Measurements from ENCODE around the gene SCGB2B2. TPM values are rescaled to one million over a fixed set of nuclear protein-coding genes. Genes with fewer than 3 reads are reported as not detected.

SCGB2B2 gene
- total RNA-seq, 1 experiment from 2014 or later, result 1.00 TPM

DNA sequence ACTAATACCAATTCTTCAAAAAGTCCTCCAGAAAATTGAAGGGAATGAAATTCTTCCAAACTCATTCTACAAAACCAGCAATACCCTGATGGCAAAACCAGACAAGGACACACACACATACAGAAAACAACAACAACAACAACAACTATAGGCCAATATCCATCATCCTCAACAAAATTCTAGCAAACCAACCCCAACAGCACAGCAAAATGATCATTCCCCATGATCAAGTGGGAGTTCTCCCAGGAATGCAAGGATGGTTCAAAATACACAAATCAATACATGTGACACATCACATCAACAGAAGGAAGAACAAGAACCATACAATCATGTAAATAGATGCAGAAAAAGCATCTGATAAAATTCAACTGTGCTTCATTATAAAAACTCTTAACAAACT, 38.4 kb upstream of the SCGB2B2 start:
- Histone ChIP-seq H3K9me3 (peaks cover 43% of the 10 kb centered on the region), H3K36me3 (ENCODE audit: control insufficient read depth, insufficient read depth, low read length) (no peaks in the 10 kb centered on the region), H3K27me3 (replicated peaks; ENCODE audit: control insufficient read depth, insufficient read depth, low read length) (no peaks in the 10 kb centered on the region), H3K4me1 (no peaks in the 10 kb centered on the region), H3K4me3 (ENCODE audit: low read depth, low read length) (no peak overlapping the region)
- no peak overlapping the region for H3K4me3 Mint-ChIP-seq (ENCODE audit: unreplicated experiment)
- peaks cover 51% of the 10 kb centered on the region for H3K9me3 Mint-ChIP-seq (ENCODE audit: unreplicated experiment)
- intact Hi-C loops (cut with micrococcal nuclease; ENCODE audit: unreplicated experiment), result no loop called here
- H3K4me1 Mint-ChIP-seq (ENCODE audit: low read depth, unreplicated experiment), result no peaks in the 10 kb centered on the region
- peaks cover 6% of the 10 kb centered on the region for H3K36me3 Mint-ChIP-seq (ENCODE audit: insufficient read depth, unreplicated experiment)
- BruUV-seq (replicated peaks), result no TSS peak
- POLR2A ChIA-PET, result no interaction called here
- TF ChIP-seq, protein P1, sequence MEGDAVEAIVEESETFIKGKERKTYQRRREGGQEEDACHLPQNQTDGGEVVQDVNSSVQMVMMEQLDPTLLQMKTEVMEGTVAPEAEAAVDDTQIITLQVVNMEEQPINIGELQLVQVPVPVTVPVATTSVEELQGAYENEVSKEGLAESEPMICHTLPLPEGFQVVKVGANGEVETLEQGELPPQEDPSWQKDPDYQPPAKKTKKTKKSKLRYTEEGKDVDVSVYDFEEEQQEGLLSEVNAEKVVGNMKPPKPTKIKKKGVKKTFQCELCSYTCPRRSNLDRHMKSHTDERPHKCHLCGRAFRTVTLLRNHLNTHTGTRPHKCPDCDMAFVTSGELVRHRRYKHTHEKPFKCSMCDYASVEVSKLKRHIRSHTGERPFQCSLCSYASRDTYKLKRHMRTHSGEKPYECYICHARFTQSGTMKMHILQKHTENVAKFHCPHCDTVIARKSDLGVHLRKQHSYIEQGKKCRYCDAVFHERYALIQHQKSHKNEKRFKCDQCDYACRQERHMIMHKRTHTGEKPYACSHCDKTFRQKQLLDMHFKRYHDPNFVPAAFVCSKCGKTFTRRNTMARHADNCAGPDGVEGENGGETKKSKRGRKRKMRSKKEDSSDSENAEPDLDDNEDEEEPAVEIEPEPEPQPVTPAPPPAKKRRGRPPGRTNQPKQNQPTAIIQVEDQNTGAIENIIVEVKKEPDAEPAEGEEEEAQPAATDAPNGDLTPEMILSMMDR (IDR thresholded peaks at IDR 0.05; ENCODE audit: insufficient read depth in 1 of 2, low read depth in 1 of 2, low read length in 1 of 2, severe bottlenecking in 1 of 2, unreplicated experiment in 1 of 2), result no peak
- CTCF ChIA-PET, result no interaction called here
- H3K27ac Mint-ChIP-seq (ENCODE audit: unreplicated experiment), result no peak overlapping the region
- H3K27me3 Mint-ChIP-seq (ENCODE audit: insufficient read depth, unreplicated experiment), result peaks cover 2% of the 10 kb centered on the region
- no peak for DNase-seq

DNA sequence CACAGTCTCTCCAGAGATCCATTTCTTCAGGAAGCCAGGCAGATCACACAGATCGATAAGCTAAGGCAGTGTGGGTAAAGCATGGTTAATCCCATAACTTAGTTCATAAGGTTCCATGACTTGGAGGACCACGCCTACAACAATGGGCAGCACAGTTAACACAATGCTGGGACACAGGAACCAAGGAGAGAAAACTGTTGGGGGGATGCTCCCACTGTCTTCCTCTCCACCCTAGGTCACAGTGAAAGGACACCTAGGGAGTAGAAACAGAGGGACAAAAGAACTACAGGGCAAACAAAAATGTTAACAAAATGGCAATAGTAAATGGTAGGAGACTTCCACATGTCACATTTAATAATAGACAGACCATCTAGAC, 36.3 kb upstream of the SCGB2B2 start:
- Histone ChIP-seq H3K4me1 (no peaks in the 10 kb centered on the region), H3K9me3 (peaks cover 43% of the 10 kb centered on the region), H3K4me3 (ENCODE audit: low read depth, low read length) (no peak overlapping the region), H3K27me3 (replicated peaks; ENCODE audit: control insufficient read depth, insufficient read depth, low read length) (no peaks in the 10 kb centered on the region), H3K36me3 (ENCODE audit: control insufficient read depth, insufficient read depth, low read length) (no peaks in the 10 kb centered on the region)
- ChIA-PET CTCF (interaction anchor here (1.0 kb wide), 1 partner anchor 20 kb away, joined by 3 read pairs; the partner anchor contains the start of gene ZNF181), POLR2A (interaction anchor here (0.5 kb wide), 1 partner anchor 17 kb away, joined by 5 read pairs; no protein-coding TSS in a partner anchor)
- intact Hi-C loops (cut with micrococcal nuclease; ENCODE audit: unreplicated experiment), result loop anchor here (5.0 kb wide), 1 partner anchor 936 kb away; no protein-coding TSS in a partner anchor
- H3K36me3 Mint-ChIP-seq (ENCODE audit: insufficient read depth, unreplicated experiment), result peaks cover 6% of the 10 kb centered on the region
- TF ChIP-seq, protein P1 (IDR thresholded peaks at IDR 0.05; ENCODE audit: insufficient read depth in 1 of 2, low read depth in 1 of 2, low read length in 1 of 2, severe bottlenecking in 1 of 2, unreplicated experiment in 1 of 2), result no peak
- H3K27ac Mint-ChIP-seq (ENCODE audit: unreplicated experiment), result no peak overlapping the region
- H3K4me3 Mint-ChIP-seq (ENCODE audit: unreplicated experiment), result no peak overlapping the region
- BruUV-seq (replicated peaks), result no TSS peak
- H3K4me1 Mint-ChIP-seq (ENCODE audit: low read depth, unreplicated experiment), result no peaks in the 10 kb centered on the region
- peaks cover 52% of the 10 kb centered on the region for H3K9me3 Mint-ChIP-seq (ENCODE audit: unreplicated experiment)
- DNase-seq, result peak in 1 of 2 experiments; percentile 33
- H3K27me3 Mint-ChIP-seq (ENCODE audit: insufficient read depth, unreplicated experiment), result peaks cover 2% of the 10 kb centered on the region

DNA sequence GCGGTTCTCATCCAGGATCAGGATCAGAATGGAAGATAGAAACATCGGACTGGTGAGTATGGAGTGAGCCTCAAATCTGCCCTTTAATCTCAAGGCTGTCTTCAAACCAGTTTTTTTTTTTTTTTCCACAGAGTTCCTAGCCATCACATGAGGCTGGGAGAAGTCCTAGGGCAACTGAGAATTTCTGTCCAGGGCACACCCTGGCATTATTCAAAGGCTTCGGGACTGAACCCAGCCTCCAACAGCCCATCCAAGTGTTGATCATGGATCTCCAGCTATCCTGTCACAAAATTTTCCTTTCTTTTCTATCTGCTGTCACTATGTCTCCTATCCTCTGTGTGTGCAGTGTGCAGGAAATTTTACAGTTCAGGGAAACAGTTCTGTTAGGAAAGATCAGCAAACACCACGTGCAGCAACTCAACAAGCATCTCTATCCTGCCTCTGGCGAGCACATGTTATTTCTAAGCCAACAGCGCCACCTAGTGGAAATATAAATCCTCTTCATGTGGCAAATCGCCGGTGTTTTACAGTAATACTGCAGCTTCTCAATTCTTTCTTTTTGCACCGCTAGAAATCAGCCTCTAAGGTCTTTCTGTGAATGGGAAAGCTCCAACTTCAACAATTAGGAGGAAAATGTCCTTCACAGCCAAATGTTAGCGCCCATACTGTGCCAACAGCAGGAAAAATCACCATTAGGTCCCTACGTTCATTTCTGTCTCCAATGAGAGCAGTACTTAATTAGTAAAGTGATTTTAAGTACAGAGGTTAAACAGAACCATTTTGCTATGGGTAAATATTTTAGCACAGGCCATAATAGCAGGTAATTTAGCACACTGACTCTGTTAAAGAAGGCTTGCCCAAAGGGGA, 35.7 kb upstream of the SCGB2B2 start:
- DNase-seq, result peak; percentile 59 to 77
- no peak overlapping the region for H3K4me3 ChIP-seq (ENCODE audit: low read depth, low read length)
- Mint-ChIP-seq H3K36me3 (ENCODE audit: insufficient read depth, unreplicated experiment) (peaks cover 6% of the 10 kb centered on the region), H3K9me3 (ENCODE audit: unreplicated experiment) (peaks cover 52% of the 10 kb centered on the region), H3K27me3 (ENCODE audit: insufficient read depth, unreplicated experiment) (peaks cover 2% of the 10 kb centered on the region), H3K27ac (ENCODE audit: unreplicated experiment) (no peak overlapping the region), H3K4me1 (ENCODE audit: low read depth, unreplicated experiment) (no peaks in the 10 kb centered on the region), H3K4me3 (ENCODE audit: unreplicated experiment) (no peak overlapping the region)
- intact Hi-C loops (cut with micrococcal nuclease; ENCODE audit: unreplicated experiment), result loop anchor here (1.0 to 5.0 kb wide), 4 partner anchors 73 to 935 kb away; no protein-coding TSS in a partner anchor
- H3K9me3 ChIP-seq, result peaks cover 37% of the 10 kb centered on the region
- ChIA-PET POLR2A (no interaction called here), CTCF (interaction anchor here (1.0 kb wide), 2 partner anchors 21 to 35 kb away, joined by 3 read pairs; partner anchors contain the start of genes ZNF181 and ZNF302)
- BruUV-seq (replicated peaks), result no TSS peak
- H3K36me3 ChIP-seq (ENCODE audit: control insufficient read depth, insufficient read depth, low read length), result no peaks in the 10 kb centered on the region
- no peaks in the 10 kb centered on the region for H3K4me1 ChIP-seq
- H3K27me3 ChIP-seq (replicated peaks; ENCODE audit: control insufficient read depth, insufficient read depth, low read length), result no peaks in the 10 kb centered on the region
- TF ChIP-seq, protein P1 (IDR thresholded peaks at IDR 0.05; ENCODE audit: insufficient read depth in 1 of 2, low read depth in 1 of 2, low read length in 1 of 2, severe bottlenecking in 1 of 2, unreplicated experiment in 1 of 2), result peak; percentile 47 to 72
